ENCODE results near the gene BBLN. TPM values are rescaled to one million over a fixed set of nuclear protein-coding genes. Genes with fewer than 3 reads are reported as not detected.

The BBLN gene
- total RNA-seq, 6 experiments from 2014 or later = 45.7 to 63.2 (median 50.5) TPM

DNA sequence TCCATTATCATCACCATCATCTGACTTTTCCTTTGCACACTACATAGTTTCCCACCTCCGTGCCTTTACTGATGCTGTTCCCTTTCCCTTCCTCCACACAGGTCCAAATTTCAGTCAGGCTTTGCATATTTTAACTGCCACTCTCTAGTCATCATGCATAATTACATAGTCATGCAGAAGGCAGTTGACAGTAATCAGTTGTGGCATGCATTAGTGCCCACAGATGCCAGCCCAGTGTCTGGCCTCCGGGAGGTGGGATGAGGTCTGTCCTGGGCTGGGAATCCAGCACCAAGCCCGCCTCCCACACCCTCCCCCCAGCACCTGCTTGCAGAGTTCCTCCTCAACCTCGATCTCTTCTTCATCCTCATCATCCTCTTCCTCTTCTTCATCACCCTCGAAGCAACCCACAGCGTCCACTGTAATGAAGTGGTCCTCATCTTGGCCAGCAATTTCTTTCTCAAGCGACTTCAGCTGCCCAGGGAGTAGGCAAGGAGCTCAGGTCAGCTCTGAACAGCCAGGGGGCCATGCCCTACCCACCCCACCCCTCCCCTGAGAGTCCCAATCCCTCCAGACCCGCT, 8.8 kb downstream of the BBLN start:
- Mint-ChIP-seq H3K4me1 (ENCODE audit: low read depth) (peaks cover 11% of the 10 kb centered on the region), H3K9me3 (no peaks in the 10 kb centered on the region), H3K27ac (no peak overlapping the region), H3K4me3 (no peak overlapping the region), H3K36me3 (ENCODE audit: low read depth) (peaks cover 20% of the 10 kb centered on the region), H3K27me3 (ENCODE audit: insufficient read depth) (peaks cover 2% of the 10 kb centered on the region; the same call in 1 of the 2 replicates)
- TF ChIP-seq, protein P1, sequence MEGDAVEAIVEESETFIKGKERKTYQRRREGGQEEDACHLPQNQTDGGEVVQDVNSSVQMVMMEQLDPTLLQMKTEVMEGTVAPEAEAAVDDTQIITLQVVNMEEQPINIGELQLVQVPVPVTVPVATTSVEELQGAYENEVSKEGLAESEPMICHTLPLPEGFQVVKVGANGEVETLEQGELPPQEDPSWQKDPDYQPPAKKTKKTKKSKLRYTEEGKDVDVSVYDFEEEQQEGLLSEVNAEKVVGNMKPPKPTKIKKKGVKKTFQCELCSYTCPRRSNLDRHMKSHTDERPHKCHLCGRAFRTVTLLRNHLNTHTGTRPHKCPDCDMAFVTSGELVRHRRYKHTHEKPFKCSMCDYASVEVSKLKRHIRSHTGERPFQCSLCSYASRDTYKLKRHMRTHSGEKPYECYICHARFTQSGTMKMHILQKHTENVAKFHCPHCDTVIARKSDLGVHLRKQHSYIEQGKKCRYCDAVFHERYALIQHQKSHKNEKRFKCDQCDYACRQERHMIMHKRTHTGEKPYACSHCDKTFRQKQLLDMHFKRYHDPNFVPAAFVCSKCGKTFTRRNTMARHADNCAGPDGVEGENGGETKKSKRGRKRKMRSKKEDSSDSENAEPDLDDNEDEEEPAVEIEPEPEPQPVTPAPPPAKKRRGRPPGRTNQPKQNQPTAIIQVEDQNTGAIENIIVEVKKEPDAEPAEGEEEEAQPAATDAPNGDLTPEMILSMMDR (IDR thresholded peaks at IDR 0.05) = no peak
- no peak for DNase-seq

- Mint-ChIP-seq H3K36me3 (ENCODE audit: low read depth) (peaks cover 15% of the 10 kb centered on the region), H3K9me3 (no peaks in the 10 kb centered on the region), H3K27ac (no peak overlapping the region), H3K27me3 (ENCODE audit: insufficient read depth) (peaks cover 2% of the 10 kb centered on the region; the same call in 1 of the 2 replicates), H3K4me3 (no peak overlapping the region), H3K4me1 (ENCODE audit: low read depth) (peaks cover 11% of the 10 kb centered on the region)
- TF ChIP-seq, protein P1 (IDR thresholded peaks at IDR 0.05) = no peak
- DNase-seq = no peak
Observed at GRCh38 chr9:128169492-128169891, 9.4 kb downstream of the BBLN start.

DNA sequence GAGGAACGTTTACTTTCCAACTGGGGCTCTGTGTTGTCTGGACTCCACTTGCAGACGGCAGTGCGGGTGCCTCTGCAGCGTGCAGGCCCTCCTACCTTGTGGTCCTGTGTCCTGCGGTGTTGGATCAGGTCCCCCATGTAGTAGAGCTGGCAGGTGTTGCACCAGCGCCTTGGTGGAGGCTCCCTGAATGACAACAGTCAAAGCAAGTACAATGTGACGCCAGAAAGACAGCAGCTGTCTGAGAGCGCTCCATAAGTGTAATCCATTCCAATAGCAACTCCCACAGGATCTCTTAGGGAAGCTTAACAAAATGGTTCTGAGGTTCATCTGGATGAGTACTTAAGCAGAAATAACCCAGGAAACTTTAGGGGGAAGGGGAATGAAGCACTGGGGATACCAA, 9.9 kb downstream of the BBLN start:
- H3K27me3 Mint-ChIP-seq (ENCODE audit: insufficient read depth) = peaks cover 2% of the 10 kb centered on the region; the same call in 1 of the 2 replicates
- H3K36me3 Mint-ChIP-seq (ENCODE audit: low read depth) = peaks cover 15% of the 10 kb centered on the region
- no peak for DNase-seq
- peaks cover 13% of the 10 kb centered on the region for H3K4me1 Mint-ChIP-seq (ENCODE audit: low read depth)
- TF ChIP-seq, protein P1 (IDR thresholded peaks at IDR 0.05) = no peak
- no peaks in the 10 kb centered on the region for H3K9me3 Mint-ChIP-seq
- no peak overlapping the region for H3K4me3 Mint-ChIP-seq
- no peak overlapping the region for H3K27ac Mint-ChIP-seq

DNA sequence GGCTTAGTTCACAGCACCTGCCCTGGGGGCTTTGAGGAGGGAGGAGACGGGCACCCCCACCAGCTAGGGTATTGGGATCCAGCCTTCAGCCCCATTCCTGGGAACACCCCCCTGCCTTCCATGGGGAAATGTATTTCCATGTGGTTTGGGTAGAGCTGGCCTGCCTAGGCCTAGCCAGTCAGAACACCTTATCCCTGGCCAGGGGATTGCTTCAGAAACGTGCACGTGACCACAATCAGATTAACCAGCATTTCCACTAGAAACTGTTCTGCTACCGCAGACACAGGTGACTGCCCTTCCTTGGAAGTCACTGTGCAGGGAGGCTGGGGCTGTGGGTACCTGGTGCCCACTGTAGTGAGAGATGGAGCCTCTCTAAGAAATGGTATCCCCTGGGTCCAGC, 14.0 kb downstream of the BBLN start:
- H3K27me3 Mint-ChIP-seq (ENCODE audit: insufficient read depth) = no peaks in the 10 kb centered on the region
- no peak for DNase-seq
- no peaks in the 10 kb centered on the region for H3K9me3 Mint-ChIP-seq
- no peak overlapping the region for H3K27ac Mint-ChIP-seq
- no peak overlapping the region for H3K4me3 Mint-ChIP-seq
- TF ChIP-seq, protein P1 (IDR thresholded peaks at IDR 0.05) = no peak
- H3K36me3 Mint-ChIP-seq (ENCODE audit: low read depth) = peaks cover 13% of the 10 kb centered on the region; the same call in 1 of the 2 replicates
- H3K4me1 Mint-ChIP-seq (ENCODE audit: low read depth) = peaks cover 17% of the 10 kb centered on the region

DNA sequence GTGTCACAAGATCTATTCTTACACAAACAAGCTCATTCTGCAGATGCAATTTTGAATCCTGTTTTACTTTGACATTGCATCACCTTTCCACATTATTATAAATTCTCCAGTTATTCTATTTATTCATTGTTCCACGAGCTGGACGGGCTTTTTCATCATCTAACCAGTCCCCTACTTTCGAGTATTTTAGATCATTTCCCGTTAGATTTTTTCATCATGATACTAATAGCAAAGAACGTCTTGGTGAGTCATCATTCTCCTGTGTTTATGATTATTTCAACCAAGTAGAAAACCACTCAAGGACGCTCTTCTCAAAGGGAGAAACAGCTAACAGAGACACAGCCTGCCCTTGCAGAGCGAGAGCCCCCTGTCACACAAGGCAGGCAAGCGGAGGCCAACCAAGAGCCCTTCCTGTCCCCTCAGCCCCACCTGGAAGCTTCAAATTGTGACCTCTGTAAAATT, 15.1 kb downstream of the BBLN start:
- no peak for DNase-seq
- H3K36me3 Mint-ChIP-seq (ENCODE audit: low read depth) = peaks cover 9% of the 10 kb centered on the region; the same call in 1 of the 2 replicates
- H3K4me1 Mint-ChIP-seq (ENCODE audit: low read depth) = peaks cover 13% of the 10 kb centered on the region
- H3K27ac Mint-ChIP-seq = peak overlapping the region; percentile 17
- H3K9me3 Mint-ChIP-seq = no peaks in the 10 kb centered on the region
- H3K4me3 Mint-ChIP-seq = no peak overlapping the region
- TF ChIP-seq, protein P1 (IDR thresholded peaks at IDR 0.05) = no peak
- no peaks in the 10 kb centered on the region for H3K27me3 Mint-ChIP-seq (ENCODE audit: insufficient read depth)

Measured in HFFc6 (cell line).